Kidney capillary endothelial cell (primary cell): ENCODE data around the gene CRADD.
A peak's percentile ranks its signal among the peaks of the same experiment; 100 is the strongest.
"Not testable (repeated sequence)": the region's sequence is repeated elsewhere in the genome, so short reads cannot be mapped to it uniquely, and the experiment has no call there.

Source experiments
- DNase-seq: peaks from one replicate; pipeline ENCODE4 v3.0.0-alpha.2; 2018; ENCODE audit warnings: low spot score

Gene CRADD

GRCh38 chr12:93784339-93785086 is 107.3 kb downstream of the CRADD start:
- DNase-seq, result no peak

DNA sequence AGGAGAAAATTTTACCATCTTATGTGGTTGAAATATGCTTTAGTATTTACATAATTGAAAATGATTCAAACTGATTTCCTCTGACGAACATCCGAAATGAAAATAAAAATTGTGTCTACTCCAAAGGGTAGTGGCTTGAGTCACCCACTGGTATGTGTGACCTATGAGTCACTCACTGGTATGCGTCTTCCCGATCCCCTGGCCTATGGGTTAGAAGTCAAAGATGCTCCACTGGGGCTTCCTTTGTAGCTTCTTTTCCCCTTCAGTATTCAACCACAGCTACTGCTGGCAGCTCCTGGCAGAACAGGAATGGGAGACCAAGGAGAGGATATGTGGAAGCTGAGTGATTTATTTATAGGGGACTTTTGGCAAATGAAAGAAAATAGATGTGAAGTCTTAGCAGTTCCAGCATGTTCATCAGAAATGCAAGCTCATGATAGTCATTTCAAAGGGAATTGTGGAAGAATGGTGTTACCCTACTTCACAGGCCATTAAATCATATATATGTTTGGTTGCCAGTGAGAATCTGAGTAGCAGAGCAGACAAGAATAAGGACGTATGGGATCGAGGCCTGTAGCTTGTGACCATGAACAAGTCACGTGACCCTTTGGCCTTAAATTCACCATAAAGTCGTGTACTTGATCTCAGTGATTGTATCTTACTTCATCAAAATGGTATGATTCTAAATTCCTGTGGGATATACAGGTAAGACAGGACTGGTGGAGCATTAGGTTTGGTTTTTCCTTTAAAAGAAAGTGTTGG is 108.3 kb downstream of the CRADD start:
- peak; percentile 99 for DNase-seq

- peak; percentile 66 for DNase-seq
Observed at GRCh38 chr12:93786656-93787397, 109.7 kb downstream of the CRADD start.

DNA sequence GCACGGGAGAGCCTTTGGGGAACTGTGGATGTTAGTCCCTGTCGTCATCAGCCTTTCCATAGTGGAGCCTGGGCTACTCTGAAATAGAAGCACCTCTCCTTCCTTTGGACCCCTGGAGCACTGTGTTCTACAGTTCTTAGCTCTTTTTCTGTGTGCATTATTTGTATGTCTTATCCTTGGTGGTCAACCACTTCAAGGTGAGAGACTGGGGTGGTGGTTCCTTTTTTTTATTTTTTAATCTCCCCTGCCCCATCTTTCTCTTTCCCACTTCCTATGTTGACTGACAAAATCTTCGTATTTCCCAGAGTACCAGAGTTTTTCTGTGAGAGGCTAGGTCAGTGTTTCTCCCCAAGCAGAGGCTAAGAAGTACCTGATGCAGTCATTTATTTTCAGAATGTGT is 111.7 kb downstream of the CRADD start:
- DNase-seq, result no peak

DNA sequence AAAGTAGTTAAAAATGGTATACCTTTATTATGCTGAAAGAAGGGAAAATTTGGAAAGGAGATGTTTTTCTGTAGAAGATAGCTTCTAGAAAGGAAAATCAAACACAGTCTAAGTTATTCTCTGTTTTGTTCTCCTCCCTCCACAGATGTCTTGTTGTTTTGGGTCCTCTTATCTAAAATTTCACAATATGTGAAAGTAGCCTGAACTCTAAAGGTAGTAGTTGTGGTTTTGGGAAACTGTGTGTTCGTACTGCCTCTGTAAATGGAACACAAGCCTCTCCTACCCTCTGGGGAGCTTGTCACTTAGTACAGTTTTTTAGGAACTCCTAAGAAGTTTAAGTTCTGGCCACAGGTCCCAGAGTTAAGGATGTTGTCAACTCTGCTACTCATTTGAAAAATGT is 112.6 kb downstream of the CRADD start:
- no peak for DNase-seq

DNA sequence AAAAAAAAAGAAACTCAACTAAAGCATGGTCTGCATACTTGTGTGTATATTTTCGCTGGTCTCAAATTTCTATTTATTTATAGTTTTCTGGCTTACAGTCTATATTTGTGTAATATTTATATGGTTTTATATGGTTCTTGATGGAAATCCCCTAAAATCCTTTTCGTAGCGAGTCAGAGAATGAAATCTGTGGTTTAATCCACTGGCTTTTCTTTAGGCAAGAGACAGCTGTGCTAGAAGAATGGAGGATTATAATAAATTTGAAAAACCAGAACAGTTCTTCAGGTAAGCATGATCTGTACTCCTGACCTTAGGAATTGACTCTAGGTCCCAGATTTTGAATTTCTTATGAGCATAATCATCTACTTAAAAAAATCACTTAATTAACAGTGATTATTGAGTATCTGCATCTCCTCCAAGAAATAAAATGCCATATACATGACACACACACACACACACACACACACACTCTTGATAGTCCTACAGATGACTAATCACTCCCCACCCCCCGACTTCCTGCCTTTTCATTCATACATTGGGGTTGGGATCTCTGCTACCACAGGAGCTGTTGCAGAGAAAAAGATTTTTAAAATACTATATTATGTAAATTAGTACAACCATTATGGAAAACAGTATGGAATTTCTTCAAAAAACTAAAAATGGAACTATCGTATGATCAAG is 113.4 kb downstream of the CRADD start:
- DNase-seq, result peak; percentile 87

DNA sequence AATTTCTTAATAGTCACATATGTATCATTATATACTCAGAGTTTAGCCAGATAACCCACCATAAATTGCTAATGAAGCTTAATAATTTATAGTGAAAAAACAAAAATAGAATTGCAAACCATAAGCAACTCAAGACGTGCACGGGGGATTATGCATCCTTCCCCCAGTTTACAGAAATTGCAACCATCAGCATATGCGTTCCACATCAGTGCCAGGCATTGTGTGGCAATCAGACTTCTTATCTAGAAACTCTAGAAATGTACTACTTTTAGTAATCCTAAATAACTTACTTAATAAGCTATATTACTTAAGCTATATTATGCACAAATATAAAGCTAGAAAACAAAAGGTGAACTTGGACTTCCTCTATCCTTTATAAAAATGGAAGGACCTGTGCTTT is 115.8 kb downstream of the CRADD start:
- no peak for DNase-seq

DNA sequence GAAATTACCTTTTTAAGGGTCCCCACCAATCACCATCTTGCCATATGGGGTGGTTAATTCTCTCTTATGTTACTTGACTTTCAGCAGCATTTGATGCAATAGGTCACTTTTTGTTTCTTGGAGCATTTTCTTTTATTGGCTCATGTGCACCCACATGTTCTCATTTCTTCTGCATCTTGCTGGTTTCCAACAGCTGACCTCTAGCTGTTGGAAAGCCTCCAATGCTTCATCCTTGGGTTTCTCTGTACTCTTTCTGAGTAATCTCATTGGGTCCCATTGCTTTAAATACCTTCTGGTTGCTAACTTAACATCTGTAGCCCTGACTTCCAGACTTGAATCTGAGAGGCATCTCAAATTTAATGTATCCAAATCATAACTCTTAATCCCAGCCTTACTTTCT is 116.8 kb downstream of the CRADD start:
- DNase-seq, result no peak

DNA sequence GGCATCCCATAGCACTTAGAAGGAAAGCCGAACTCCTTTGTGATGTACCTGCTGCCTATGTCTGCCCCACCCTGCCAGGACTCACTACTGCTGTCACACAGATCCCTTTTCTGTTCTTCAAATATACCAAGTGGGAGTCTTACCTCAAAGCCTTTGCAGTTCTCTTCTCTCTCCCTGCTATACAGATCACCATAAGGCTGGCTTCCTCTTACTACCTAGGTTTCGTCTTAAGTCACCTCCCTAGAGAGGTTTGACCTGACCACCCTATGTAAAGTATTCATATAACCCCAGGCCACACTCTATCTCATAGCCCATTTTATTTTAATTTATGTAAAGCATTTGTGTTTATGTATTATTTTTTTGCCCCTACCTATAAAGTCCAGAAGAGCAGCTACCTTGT is 117.6 kb downstream of the CRADD start:
- DNase-seq, result no peak

DNA sequence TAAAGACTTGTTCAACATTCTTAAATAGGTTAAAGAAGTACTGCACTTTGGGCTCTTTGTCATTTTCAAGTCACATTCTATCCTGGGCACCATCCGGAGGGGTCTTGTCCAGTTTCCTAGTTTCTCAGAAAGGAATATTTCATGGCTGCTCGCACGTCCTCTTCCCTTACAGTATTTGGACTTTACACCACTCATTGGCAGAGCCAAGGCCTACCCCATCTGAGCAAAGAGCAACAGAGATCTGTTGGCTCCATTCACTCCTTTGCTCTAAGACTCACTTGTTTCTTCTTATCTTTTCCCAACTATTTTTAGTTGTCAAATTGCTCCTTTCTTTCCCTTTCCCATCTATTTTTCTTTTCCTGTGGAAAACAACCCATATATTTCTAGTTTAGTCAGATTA is 118.2 kb downstream of the CRADD start:
- no peak for DNase-seq

- DNase-seq, result no peak
Observed at GRCh38 chr12:93796729-93797128, 119.6 kb downstream of the CRADD start.

DNA sequence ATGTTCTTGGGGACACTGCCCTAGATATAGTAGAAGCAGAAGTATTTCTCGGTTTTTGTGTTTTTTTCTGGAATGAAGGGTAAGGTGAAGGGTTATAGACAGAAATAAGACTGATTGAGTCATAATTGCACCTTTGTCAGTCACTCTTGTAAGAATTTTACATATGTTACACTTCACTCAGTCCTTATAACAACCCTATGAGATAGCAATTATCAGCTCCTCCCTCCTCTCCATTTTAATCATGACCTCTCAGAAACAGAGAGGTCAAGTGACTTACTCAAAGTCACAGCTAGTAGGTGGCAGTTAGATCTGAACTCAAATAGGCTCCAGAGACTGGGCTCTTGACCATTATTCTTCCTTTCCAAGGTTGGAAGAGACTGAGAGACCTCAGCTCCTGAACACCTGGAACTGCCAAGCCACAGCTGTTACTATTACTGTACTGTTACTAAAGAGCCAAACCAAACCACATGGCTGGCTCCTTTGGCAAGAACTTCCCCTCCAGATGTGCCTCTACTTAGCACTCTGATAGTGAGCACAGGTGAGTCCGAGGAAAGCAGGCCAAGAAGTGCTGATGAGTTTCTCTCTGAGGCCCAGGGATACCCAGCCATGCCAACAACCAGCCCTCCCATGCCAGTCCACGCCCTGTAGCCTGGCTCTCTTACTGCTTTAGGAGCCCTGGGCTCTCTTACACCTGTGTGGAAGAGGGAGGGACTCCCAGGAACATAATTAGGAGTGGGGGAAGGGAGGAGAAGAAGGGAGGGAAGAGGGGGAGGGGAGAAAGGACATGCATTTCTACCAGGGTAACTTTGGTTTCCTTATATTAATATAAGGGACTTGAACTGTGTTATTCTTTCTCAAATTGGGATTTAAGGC is 121.3 kb downstream of the CRADD start:
- no peak for DNase-seq

DNA sequence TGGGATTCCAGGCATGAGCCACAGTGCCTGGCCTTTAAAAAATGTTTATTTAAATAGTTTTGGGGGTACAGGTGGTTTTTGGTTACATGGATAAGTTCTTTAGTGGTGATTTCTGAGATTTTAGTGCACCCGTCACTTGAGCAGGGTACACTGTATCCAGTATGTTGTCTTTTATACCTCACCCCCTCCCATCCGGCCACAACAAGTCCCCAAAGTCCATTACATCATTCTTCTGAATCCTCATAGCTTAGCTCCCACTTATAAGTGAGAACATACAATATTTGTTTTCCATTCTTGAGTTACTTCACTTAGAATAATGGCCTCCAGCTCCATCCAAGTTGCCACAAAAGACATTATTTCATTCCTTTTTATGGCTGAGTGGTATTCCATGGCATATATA is 124.5 kb downstream of the CRADD start:
- not testable (repeated sequence) for DNase-seq

- no peak for DNase-seq
Observed at GRCh38 chr12:93802293-93802692, 125.1 kb downstream of the CRADD start.

GRCh38 chr12:93802698-93803423 is 125.7 kb downstream of the CRADD start:
- no peak for DNase-seq

GRCh38 chr12:93803424-93803807 is 126.2 kb downstream of the CRADD start:
- DNase-seq, result no peak

GRCh38 chr12:93804392-93805179 is 127.4 kb downstream of the CRADD start:
- DNase-seq, result peak; percentile 88

- no peak for DNase-seq
Observed at GRCh38 chr12:93805736-93806141, 128.6 kb downstream of the CRADD start.

DNA sequence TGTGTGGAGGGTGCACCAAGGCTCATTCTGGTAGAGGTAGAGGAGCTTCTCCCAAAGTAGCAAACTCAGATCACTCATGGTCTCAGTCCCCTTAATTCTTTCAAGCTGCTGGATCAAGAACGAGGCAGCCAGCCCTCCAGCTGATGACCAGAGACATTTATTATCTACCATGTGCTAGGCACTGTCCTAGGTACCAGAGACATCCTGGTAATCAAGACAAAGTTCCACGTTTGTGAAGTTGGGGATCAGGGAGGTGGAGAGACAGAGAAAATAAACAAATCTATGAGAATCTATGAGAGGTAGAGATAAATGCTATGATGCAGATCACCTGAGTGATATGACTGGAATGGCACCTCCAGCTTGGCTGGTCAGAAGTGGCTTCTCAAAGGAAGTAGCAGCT is 130.2 kb downstream of the CRADD start:
- no peak for DNase-seq
